Coronary artery (tissue), 2 donors: ENCODE measurements around the gene BANF1.

Experiments
- DNase-seq: peaks from one replicate; pipeline ENCODE4 v3.0.0-alpha.2; 2017; ENCODE audit warnings: low spot score
- H3K27ac ChIP-seq, 2 donors: fragments of 200-600 bp; sonication (generic); one replicate each; pipeline ENCODE4 v1.5.1; 2016 to 2019
- H3K4me3 ChIP-seq: fragments of 200-600 bp; sonication (generic); 2 replicates; pipeline ENCODE4 v1.5.1; 2016; ENCODE audit warnings: mild to moderate bottlenecking, moderate library complexity
- TF ChIP-seq, protein P1 (sequence below): fragments of 200-600 bp; sonication (generic); IDR thresholded peaks from one replicate; pipeline ENCODE4 v1.5.1; 2019; ENCODE audit warnings: antibody characterized with exemption

Gene BANF1

DNA sequence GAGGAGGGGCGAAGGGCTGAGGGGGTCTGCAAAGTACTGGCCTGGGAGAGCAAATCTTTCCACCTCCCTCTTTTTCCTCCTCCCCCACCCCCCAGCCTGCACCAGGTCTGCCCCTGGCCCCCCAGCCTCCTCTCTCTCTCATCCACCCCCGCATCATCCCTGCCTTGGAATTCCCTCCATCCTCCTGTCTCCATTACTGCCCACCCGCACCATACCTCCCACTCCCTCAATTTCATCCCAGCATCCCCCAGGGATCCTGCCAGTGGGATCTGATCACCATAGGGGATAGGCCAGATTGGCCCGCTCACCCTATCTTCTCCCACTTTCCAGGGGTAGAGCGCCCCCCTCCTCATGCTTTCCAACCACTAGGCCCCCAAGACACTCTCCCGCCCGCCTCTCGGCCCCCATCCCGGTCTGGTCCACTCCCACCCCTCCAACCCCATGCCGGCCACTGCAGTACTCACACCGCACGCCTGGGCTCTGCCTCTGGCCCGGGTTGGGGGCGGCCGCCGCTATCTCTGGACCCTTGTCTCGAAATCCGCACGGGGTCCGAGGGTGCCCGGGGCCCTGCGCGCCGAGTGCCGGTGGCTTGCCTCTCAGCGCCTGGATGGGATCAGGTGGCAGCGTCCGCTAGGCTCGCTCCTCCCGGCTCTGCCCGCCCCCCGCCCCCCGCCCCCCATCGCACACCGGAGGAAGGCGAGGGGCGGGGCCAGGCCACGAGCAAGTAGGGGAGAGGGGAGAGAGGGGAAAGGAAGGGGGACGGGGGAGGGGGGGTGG, 46.4 kb downstream of the BANF1 start, which contains the start of gene GAL3ST3:
Gene GAL3ST3, minus strand, starts transcription at position 615 of the 777 bp plus-strand sequence. CDS start 3,746 bp downstream, outside the sequence.
- Histone ChIP-seq H3K4me3 (peak within 1 kb of the TSS; percentile 37), H3K27ac (no peak within 1 kb of the TSS)
- DNase-seq = no peak
- TF ChIP-seq, protein P1, sequence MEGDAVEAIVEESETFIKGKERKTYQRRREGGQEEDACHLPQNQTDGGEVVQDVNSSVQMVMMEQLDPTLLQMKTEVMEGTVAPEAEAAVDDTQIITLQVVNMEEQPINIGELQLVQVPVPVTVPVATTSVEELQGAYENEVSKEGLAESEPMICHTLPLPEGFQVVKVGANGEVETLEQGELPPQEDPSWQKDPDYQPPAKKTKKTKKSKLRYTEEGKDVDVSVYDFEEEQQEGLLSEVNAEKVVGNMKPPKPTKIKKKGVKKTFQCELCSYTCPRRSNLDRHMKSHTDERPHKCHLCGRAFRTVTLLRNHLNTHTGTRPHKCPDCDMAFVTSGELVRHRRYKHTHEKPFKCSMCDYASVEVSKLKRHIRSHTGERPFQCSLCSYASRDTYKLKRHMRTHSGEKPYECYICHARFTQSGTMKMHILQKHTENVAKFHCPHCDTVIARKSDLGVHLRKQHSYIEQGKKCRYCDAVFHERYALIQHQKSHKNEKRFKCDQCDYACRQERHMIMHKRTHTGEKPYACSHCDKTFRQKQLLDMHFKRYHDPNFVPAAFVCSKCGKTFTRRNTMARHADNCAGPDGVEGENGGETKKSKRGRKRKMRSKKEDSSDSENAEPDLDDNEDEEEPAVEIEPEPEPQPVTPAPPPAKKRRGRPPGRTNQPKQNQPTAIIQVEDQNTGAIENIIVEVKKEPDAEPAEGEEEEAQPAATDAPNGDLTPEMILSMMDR = no peak

DNA sequence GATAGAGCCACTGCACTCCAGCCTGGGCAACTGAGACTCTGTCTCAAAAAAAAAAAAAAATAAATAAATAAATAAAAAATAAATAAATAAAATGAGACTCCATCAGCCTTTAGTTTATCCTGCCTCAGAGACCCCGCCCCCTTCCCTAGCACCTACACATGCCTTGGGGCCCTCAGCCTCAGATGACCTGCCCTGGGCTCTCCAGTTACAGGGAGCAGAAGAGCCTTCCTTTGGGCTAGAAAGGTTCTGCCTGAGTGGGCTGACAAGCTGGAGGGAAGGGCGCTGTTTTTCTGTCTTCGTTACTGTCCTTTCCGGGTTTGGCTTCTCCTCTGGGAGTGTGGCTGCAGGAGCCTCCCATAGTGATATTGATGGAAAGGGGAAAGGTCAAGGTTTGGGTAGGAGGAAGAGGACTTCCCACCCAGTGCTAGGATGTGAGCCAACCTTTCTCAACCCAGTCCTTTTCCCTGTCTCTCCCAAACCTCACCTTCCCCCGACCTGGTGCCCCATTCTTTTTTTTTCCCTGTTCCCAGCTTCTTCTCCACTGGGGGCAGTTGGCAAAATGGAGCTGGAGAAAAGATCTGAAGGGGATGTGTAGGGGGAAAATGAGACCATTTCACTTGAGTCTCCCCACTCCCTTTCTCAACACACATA, 48.4 kb downstream of the BANF1 start:
- Histone ChIP-seq H3K27ac (no peak overlapping the region), H3K4me3 (peak overlapping the region; percentile 99)
- DNase-seq = no peak
- TF ChIP-seq, protein P1 = no peak

DNA sequence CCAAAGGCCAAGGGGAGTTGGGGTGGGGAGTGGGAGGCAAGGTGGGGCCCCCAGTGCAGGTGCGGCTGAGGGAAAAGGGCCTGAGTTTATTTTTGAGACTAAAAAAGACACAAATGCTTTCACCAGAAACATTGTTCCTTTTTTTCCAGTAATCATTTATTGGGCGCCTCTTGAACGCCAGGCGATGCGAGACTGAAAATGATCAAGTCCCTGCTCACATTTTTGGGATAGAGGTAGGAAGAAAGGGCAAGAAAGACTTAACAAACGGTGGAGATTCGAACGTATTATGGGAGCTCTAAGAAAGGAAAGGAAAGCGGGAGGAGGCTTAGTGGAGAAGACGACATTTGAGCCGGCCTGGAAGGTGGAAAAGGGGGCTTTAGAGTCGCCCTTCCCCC, 49.1 kb downstream of the BANF1 start:
- peak overlapping the region; percentile 89 to 95 for H3K27ac ChIP-seq
- TF ChIP-seq, protein P1 = no peak
- DNase-seq = no peak

DNA sequence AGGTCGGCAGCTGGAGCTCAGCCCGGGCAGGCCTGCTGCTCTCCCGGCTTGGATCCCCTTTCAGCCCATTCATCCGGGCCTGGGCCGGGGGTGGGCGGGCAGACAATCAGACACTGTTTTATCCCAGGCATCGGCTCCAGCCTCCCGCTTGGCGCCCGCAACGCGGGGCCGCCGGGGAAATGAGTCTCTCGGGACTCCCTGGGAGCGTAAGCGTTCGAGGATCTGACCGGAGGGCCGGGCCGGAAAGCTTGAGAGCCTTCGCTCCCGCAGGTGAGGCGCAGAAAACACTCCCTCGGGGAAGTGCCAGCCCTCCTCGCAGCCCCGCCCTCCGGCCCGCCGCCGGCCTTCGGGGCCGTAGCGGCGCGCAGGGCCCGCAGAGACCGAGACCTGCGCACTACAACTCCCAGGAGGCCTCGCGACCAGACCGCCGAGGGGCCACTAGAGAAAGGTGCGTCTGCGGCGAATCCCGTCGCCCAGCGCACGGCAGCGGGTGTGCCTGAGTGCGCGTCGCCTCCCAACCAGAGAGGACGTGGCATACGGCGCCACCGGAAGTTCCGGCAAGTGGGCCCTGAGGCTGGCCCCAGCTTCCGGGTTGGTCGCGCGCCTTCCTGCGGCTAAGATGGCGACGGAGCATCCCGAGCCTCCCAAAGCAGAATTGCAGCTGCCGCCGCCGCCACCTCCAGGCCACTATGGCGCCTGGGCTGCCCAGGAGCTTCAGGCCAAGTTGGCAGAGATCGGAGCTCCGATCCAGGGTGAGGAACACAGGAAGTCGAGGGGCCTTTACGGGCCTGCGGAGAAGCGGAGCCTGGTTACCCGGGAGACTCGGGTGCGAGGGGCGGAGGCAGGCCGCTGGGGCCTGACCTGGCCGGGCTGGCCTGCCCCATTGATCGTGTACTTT, 49.7 kb downstream of the BANF1 start, which contains the start of gene SF3B2:
Gene SF3B2, plus strand, starts transcription at position 599 of the 898 bp plus-strand sequence. Its CDS starts 21 bp downstream, at position 620.
- Histone ChIP-seq H3K4me3 (peak within 1 kb of the TSS; percentile 99), H3K27ac (peak within 1 kb of the TSS; percentile 89 to 95)
- DNase-seq = peak; percentile 98
- TF ChIP-seq, protein P1 = no peak

More for the DNA sequence above, 49.1 kb downstream of the BANF1 start:
- H3K4me3 ChIP-seq = peak overlapping the region; percentile 99

DNA sequence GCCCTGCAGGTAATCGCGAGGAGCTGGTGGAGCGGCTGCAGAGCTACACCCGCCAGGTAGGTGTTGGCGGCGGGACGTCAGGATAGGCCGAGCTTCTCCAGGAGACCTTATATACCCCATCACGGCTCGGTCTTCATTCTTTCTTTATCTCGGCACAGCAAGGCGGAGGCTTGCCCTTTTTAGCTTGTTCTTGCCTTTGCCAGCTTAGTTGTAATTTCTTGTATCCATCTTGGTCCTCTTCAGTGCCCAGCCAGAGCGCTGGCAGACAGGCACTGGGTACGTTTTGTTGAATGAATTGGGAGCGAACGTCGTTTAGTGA, 50.3 kb downstream of the BANF1 start:
- peak overlapping the region; percentile 89 to 95 for H3K27ac ChIP-seq
- TF ChIP-seq, protein P1 = no peak
- peak overlapping the region; percentile 99 for H3K4me3 ChIP-seq
- no peak for DNase-seq
